Raji (cell line): ENCODE measurements around the gene CLTRN.

Experiments used
- POLR2A ChIP-seq: IDR thresholded peaks from 2 replicates; pipeline ENCODE4 v1.6.1; 2011; ENCODE audit warnings: low read depth, low read length, control low read depth; ENCODE audit not compliant: insufficient read depth

The CLTRN gene

GRCh38 chrX:15602761-15603160 lies 61.8 kb downstream of the CLTRN start:
- no peak for TF ChIP-seq POLR2A

DNA sequence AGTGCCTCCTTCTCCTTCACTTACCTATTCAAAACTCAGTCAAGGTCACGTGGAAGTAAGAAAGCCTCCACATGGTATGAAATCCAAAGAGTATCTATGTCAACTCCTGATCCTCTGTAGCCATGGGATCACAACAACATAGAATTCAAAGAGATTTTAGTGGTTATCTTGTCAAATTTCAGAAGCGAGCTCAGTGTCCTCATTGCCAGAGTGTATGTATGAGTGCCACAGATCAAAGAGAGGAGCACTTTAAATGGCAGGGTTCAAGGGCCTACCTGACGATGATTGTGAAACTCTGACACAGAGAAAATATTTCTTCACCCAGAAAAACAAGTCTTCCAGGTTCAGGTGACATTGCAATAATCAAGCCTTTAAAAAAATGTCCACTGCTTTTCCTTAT lies 62.7 kb downstream of the CLTRN start:
- TF ChIP-seq POLR2A: no peak

- TF ChIP-seq POLR2A: no peak
Observed at GRCh38 chrX:15600745-15601144, 63.9 kb downstream of the CLTRN start, which contains the start of gene ACE2. Gene ACE2 (minus strand): TSS chrX:15600960. CDS start chrX:15600911, 49 bp downstream.

GRCh38 chrX:15600049-15600448 lies 64.6 kb downstream of the CLTRN start:
- TF ChIP-seq POLR2A: no peak

DNA sequence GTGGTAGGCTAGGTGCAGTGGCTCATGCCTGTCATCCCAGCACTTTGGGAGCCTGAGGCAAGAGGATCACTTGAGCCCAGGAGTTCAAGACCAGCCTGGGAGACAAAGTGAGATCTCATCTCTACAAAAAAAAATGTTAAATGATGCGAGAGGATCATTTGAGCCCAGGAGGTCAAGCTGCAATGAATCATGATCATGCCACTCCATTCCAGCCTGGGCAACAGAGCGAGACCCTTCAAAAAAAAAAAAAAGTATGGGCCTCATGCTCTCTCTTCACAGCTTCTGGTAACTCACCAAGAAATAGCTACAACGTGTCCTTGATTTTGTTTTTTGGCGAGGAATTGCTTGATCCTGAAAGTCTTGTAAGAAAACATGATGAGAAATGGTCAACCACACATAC lies 65.1 kb downstream of the CLTRN start:
- TF ChIP-seq POLR2A: no peak

- no peak for TF ChIP-seq POLR2A
Observed at GRCh38 chrX:15598026-15598425, 66.6 kb downstream of the CLTRN start.

DNA sequence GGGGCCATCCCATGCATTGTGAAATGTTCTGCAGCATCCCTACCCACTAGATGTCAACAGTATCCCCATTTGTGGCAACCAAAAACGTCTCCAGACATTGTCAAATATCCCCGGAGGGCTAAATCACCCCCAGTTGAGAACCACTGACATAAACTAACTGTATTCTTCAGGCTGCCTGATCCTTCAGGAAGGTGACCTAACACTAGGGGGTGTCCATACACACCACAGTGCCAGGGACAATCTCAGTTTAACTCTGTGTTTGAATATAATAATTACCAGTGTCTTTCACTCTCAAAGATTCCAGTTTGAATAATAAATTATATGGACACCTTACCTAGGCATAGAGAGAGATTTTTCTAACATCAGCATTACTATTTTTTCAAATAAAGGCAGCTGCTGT lies 70.2 kb downstream of the CLTRN start:
- no peak for TF ChIP-seq POLR2A

- TF ChIP-seq POLR2A: no peak
Observed at GRCh38 chrX:15579778-15580747, 84.5 kb downstream of the CLTRN start.
